Stimulated activated CD4-positive, alpha-beta T cell treated with anti-CD3 and anti-CD28 coated beads, Interleukin-4, amount 100 ng/mL, for 24 hours (primary cell): ENCODE measurements around the gene COL23A1.
A peak's percentile ranks its signal among the peaks of the same experiment; 100 is the strongest.

ENCODE experiments used
- DNase-seq: peaks from one replicate; pipeline ENCODE4 v3.0.0-alpha.2; 2020

The COL23A1 gene

DNA sequence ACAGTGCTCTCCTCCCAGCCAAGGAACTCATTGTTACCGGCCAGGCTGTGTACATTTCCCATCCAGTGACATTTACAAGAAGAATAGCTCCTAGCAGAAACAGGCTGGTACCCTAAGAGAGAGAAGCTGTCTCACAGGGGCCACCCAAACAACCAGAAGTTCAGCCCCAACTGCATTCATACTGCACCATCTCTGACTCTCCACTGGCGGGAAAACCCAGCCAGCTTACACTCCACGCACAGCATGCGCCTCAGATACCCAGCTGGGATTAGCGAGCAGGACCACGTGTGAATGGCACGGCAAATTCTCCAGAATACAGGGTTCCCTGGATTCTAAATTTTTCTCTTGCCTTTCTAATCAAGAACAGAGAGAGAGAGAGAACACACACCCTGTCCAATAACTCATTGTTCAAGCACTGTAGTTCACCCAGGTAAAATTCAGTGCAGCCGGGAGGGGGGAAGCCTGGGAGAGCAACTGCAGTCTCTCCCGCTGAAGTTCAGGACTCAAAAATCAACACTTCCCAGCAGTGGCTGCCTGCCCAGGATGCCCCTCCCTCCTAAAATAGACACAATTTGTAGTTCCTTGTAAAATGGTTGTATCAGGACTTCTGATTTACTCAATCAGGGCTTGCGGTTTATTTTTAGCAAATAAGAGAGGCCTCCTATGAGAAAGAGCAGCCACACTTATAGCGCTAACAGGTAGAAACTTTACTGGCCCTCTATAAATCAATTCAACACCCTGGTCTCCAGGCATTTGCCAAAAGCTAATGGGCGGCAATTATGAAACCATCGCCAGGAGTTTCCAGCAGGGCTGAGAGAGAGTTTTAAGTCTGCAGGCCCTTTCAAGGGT is 2.2 kb downstream of the COL23A1 start:
- no peak for DNase-seq

DNA sequence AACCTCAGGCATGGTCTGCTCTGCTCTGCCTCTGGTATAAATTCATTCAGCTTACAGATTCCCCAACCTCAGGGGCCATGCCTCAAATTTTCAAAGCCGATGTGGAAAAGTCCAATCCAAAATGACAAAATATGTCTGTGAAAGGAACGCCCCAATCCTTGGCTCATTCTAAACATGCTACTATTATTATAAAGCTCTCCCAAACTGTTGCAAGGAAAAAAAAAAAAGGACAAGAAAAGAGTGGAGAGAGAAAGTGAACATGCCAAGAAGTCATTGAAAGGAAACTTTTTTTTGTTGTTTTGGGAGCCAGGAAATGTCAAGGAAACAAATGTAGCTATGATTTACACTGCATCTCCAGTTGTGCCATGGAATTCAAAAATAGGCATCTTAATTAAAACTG is 3.8 kb downstream of the COL23A1 start:
- no peak for DNase-seq

DNA sequence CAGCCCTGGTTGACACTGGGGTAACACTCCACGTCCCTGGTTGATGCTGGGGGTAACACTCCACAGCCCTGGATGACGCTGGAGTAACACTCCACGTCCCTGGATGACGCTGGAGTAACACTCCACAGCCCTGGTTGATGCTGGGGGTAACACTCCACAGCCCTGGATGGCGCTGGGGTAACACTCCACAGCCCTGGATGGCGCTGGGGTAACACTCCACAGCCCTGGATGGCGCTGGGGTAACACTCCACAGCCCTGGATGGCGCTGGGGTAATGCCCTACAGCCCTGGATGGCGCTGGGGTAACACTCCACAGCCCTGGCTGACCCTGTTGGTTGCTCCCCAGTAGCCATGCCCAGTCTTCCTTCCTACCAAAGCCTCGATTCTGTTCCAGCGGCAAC is 4.8 kb downstream of the COL23A1 start:
- DNase-seq: peak; percentile 29

DNA sequence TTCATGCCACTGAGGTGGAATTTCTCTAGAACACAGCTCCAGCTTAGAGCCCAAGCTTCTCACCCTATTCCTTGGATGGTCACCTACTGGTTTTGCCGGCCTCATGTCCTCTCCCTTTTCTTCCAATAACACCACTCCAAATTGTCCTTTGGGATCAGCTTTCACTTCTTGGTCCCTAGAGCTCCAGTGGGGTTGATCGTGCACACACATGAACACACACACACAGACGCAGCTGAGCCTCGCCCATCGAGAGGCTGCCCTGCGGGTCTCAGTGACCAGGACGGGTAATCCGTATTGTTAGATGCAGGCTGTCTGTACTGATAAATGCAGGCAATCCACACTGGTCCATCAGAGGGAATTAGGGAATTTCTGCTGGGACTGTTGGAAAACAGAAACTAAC is 6.9 kb downstream of the COL23A1 start:
- no peak for DNase-seq

DNA sequence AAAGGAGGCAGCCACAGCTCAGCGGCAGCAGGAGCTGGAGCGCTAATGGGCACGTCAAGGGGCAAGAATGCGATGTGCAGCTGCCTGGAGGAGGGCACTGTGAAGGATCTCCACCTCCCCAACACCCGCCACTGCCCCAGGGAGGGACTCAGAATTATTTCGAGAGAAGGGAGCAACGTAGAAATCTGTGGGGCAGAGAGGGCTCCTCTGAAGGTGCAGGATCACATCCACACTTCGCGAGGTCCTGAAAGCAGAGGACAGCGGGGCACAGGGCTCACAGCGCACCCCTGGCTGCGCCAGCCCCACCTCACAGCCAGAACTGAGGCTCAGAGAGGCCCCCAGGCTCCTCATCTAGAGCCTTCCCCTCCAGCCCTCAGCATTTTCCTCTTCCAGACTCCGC is 7.9 kb downstream of the COL23A1 start:
- DNase-seq: no peak

DNA sequence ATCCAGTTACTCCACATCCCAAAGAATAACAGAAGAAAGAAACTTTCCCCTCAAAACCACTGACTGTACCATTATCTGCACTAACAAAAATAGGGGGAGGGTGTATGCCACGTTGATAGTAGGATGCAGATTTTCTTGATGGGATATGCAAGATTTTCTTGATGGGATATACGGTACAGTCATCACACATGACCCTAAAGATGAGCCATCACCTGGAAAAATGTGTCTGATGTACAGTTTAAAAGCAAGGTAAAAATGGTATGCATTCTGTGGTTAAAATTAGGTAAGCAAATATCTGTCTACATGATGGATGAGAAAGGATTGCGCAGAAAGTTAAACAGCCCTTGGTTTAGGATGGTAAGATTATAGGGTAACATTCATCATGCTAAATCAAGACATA is 8.6 kb downstream of the COL23A1 start:
- DNase-seq: no peak

DNA sequence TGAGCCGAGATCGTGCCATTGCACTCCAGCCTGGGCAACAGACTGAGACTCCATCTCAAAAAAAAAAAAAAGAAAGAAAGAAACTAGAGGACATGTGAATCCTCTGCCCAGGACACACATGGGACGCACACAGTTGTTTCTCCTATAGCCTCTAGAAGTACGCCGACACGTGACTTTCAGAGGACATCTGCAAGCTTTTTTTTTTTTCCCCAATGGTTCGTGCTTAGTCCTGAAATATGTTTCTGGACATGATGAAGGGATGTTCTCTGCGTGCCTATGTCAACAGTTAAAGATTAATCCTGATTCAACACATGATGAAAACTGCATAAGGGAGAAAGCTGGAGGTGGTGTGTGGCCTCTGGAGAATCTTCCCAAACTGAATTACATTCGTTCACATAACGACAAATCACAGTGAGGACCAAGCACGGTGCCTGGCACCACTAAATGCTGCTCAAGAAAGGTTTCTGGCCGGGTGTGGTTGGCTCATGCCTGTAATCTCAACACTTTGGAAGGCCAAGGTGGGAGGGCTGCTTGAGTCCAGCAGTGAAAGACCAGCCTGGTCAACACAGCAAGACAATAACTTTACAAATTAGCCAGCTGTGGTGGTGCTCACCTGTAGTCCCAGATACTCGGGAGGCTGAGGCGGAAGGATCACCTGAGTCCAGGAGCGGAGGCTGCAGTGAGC is 9.8 kb downstream of the COL23A1 start:
- no peak for DNase-seq

DNA sequence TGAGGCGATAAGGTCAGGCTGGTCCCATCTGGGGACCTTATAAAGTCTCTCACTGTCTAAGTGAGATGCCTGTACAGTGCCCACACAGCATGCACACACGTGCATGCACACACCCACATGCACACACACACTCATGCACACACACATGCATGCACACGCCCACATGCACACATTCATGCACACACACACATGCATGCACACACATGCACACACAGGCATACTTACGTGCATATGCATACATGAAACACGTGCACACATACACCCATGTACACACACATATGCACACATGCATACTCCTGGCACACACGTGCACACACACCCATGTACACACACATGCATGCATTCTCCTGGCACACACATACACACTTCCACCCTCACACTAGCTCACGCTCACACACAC is 12.2 kb downstream of the COL23A1 start:
- DNase-seq: no peak

DNA sequence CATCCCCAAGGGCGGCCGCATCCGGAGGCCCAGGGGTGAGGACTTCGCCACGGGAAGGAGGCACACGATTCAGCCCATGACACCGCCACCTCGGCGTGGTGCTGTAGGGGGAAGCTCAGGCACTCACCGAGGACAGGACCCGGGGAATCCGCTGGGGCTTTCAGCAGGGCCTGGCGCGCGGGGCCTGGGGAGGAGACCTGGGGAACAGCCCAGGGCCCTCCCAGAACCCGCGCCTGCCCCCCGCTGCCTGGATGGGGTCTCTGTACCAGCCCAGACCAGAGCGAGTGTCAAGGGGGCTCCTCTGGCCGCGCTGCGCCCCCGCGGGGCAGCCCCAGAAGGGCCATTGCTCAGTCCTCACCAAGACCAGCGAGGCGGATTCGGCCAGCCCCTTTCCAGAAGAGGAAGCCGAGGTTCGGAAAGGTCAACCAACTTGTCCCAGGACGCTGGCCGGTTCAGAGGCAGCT is 12.8 kb downstream of the COL23A1 start:
- DNase-seq: no peak

DNA sequence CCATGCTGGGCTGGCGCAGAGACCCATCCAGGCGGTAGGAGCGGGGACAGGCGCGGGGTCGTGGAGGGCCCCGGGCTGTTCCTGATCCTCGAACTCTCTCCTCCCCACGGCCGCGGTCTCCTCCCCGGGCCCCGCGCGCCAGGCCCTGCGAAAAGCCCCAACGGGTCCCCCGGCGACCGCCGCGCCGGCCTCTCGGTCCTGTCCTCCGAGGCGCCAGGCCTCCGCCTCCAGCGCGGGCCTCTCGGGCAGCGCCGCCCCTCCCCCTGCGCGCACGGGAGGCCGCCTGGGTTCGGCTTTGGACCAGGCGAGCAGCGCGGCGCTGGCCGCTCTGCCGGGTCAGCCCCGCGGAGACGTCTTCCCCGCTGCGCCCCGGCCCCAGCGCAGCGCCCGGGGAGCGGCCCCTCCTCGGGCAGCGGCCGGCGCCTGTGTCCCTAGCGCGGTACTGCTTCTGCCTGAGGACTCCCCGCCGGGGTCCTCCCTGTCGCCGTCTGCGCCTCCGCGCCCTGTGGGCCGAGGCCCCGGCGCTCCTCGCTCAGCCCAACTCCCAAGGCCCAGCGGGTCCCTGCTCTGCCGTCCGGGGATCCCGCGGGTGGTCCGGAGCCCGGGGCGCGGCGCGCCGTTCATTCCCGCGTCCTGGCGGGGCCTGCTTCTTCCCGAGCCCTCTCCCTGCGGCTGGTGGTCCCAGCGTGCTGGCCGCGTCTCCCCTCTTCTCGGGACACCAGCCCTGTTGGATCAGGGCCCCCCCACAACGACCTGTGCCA is 13.4 kb downstream of the COL23A1 start:
- DNase-seq: no peak

DNA sequence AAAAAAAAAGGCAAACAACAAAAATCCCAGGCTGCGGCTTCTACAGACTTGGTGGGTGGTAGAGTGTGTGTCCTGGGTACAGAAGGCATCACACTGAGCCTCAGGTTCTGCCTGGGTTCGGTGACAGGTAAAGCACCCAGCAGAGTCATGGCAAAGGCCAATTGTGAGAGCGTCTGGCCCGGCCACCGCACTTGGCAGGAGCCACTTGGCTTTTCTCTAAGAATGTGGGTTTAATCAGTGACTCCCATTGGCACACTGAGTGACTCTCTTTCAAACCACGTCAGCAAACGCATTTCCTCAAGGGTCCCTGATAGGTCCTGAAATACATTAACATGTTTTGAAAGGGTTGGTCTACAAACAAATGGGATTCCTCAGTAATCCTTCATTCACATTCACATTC is 17.0 kb downstream of the COL23A1 start:
- no peak for DNase-seq

DNA sequence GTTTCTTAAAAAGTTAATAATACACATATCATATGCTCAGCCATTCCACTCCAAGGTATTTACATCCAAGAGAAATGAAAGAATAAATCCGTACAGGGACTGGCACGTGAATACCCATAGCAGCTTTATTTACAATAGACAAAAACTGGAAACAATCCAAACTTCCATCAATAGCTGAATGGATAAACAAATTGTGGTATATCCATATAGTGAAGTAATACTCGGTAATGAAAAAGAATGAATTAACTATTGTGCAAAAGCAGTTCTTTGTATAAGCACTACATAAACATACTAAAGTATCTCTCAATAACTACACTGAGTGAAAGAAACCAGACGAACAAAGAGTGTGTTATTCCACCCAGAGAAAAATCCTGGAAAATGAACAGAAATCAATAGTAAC is 17.6 kb downstream of the COL23A1 start:
- no peak for DNase-seq

DNA sequence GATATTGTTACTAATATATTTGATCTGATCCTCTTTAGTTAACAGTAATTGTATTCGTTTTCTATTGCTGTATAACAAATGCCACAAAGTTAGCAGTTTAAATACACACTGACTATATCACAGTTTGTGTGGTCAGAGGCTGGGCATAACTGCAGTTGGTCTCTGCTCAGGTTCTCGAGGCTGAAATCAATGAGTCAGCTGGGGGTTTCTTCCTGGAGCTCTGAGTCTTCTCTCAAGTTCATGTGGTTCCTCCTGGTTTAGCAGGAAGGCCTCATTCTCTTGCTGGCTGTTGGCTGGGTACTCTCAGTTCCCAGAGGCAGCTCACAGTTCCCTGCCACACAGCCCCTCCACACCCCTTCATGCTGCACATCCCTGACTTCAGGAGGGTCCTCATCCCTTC is 20.7 kb downstream of the COL23A1 start:
- DNase-seq: no peak

DNA sequence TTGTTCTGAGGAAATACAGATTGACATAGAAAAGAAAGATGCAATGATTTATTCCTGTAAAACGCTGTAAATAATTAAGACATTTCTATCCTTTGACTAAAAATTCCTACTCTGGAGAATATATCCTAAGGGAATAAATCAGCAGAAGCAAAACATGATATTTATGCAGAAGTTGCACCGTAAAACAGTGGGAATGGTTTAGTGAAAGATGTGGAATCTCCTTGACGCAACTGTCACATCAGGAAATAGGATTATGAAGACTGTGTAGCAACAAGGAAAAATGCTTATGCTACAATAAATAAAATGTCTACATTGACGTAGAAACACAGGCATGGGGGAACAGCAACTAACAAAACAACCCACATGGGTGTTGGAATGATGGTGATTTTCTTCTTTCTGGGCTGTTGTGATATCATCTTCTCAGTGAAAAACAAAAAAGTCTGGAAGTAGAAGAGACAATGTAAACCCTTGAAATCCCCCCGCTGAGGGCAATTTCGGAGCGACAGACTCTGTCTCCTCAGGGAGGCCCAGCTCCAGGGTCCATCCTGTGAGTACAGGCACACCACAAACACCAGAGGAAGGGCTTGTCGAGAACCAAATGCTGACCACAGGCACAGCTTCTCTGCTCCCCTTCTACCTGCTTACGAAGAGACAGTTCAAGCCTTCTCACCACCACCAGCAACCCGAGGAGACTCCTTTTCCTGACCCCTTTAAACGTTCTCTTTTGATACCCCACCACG is 25.2 kb downstream of the COL23A1 start:
- DNase-seq: no peak

DNA sequence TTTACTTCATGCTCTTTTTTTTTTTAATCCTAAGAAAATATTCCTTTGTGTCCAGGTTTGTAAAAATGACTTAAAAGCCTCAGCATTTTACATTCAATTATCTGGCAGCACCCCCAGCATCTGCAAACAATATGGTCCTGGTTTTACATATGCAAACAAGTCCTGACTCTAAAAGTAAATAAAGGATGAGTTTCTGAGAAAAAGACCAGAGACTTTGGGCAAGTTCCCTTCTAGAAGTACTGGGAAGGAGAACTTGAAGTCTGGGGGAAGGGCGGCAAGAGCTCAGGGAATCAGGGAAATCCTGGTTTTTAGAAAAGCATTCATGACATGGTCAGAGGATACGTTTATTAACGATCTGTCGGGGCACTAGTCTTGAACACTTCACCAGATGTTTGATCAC is 25.8 kb downstream of the COL23A1 start:
- no peak for DNase-seq

DNA sequence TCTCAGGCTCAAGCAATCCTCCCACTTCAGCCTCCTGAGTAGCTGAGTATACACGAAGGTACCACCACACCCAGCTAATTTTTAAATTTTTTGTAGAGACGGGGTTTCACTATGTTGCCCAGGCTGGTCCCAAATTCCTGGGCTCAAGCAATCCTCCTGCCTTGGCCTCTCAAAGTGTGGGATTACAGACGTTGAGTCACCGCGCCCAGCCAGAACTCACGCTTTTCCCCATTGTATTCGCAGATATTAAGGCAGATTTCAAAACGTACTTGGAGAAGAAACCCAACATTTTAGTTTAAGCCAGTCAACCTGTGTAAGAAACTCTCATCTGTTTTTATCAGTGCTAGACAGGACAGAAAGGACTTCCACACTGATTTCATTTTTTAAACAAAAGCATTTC is 26.6 kb downstream of the COL23A1 start:
- no peak for DNase-seq

DNA sequence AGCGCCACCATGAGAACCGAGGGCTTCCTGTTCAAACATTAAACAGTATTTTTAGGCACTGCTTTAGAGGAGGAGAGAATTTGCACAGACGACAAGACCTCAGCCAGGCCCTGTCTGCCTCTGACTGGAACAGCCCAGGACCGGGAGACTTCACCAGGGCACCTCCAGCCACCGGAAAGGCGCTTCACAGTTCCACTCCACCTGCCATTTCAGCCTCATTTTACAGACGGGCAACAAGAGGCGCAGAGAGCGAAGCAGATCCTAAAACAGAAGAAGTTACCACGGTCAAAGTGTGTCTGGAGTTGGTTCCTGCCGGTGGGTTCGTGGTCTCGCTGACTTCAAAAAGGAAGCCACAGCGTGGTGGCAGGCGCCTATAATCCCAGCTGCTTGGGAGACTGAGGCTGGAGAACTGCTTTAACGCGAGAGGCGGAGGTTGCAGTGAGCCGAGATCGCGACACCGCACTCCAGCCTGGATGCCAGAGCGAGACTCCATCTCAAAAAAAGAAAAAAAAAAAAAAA is 28.4 kb downstream of the COL23A1 start:
- DNase-seq: no peak

DNA sequence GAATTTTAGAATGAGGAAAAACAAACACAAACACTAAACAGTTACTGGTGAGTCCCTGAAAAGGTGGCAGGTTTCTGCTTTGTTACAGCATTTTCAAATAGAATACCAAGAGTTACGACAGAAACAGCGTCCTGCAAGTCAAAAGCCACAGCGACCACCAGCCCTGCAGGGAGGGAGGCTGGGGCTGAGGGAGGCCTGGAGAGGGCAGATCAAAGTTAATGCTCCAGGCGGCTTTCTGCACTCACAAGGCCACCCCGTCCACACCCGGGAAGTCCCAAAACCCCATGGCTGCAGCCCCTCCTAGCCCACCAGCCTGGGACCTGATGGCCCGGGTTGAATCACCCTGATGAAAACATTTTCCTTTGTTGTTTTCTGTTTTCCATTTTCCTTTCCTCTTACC is 29.3 kb downstream of the COL23A1 start:
- DNase-seq: no peak

DNA sequence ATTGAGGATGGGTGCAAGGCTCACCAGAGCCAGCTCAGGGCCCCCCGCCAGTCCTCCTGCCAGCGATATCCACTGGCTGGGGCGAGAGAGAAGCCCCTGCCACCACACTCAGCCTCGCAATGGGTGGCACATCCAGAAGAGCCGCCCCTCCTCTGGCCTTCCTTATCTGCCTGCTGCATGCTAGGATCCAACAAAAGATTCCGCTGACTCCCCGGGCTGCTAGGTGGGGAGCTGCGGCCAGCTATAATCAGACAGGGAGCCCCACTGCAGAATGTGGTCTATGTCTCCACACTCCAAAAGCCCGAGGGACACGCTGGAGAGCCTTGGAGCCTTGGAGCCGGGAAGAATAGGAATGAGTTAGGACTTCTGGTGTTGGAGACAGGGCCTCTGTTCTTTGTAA is 32.8 kb downstream of the COL23A1 start:
- no peak for DNase-seq

DNA sequence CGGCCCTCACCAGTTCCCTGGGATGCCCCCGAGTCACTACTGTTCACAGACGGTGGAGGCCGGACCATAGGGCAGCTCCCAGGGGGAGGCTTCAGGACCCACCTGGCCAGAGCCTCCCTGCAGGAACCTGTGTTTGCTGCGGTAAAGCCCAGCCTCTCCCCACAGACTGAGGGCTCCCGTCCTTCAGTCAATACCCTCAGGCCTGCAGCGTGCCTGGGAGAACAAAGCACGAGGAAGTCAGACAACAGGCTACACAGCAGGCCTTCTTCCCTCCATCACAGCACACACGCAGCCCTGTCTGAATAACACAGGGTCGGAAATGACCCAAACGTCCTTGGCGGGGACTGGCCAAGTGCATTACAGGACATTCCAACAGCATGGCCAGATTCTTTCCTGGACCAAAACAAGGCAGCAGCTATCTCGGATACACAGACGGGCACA is 34.4 kb downstream of the COL23A1 start:
- DNase-seq: no peak

DNA sequence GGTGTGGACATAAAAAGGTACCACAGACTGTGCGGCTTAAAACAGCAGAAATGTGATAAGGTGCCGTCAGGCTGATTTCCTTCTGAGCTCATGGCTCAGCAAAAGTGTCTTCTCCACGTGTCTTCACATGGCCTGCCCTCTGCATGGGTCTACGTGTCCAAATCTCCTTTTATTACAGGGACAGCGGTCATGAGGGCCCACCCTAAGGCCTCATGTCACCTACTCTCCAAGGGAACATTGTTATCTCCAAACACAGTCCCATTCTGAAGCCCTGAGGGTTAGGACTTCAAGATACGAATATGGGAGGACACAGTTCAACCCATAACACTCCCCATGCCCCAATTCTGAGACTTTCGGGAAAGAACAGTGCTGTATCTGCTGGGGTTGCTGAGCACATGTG is 35.2 kb downstream of the COL23A1 start:
- no peak for DNase-seq

DNA sequence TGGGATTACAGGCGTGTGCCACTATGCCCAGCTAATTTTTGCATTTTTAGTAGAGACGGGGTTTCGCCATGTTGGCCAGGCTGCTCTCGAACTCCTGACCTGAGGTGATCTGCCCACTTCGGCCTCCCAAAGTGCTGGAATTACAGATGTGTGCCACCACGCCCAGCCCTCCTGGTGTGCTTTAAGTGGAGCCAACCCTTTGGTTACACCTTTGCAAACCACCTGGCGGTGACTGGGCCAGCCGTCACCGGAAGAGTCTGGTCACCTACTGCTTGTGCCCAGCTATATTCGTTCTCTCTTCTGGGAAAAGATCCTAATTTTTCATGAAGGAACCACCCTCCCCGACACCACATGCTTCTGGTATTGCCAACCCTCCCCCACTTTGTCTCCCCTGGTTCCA is 35.9 kb downstream of the COL23A1 start:
- no peak for DNase-seq

DNA sequence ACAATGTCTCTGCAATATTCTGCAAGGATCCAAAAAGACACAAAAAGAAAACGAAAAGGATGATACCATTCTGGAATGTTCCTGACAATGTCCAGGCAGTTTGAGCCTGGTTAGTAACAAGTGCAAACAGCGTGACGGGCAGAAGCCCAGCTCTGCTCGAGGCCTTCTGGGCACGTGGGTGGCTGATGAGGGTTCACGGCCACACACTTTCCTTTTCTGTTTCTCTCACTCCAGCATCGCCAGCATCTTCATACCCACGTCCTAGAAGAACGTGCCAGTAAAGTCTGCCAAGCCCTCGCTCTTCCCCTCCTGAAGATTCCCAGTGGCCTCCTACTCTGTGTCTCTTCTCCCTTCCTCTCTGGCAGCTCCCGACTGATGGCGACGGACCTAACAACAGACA is 36.7 kb downstream of the COL23A1 start:
- DNase-seq: no peak
